SK-N-SH treated with all-trans-retinoic acid at 6 μM for 48 hours (cell line): ENCODE data around the gene C17orf78.

Source experiments
- ATAC-seq: fragments of 200-7000 bp; cut with Tn5 transposase; 3 replicates; pipeline ENCODE4 v1.9.1; 2020; ENCODE audit warnings: mild to moderate bottlenecking, moderate library complexity
- ARNTL ChIP-seq: fragments of 450-650 bp; formaldehyde crosslinking; IDR thresholded peaks from 2 replicates; pipeline ENCODE4 v1.5.0; 2020; ENCODE audit warnings: low read depth, mild to moderate bottlenecking, moderate library complexity, borderline replicate concordance
- BACH2 ChIP-seq: fragments of 250-450 bp; sonication (Bioruptor Pico); IDR thresholded peaks from 2 replicates; pipeline ENCODE4 v1.9.0; 2021; ENCODE audit warnings: mild to moderate bottlenecking, borderline replicate concordance
- CSDC2 ChIP-seq: fragments of 250-450 bp; sonication (Bioruptor Pico); IDR thresholded peaks from 2 replicates; pipeline ENCODE4 v1.5.0; 2020; ENCODE audit warnings: mild to moderate bottlenecking, moderate library complexity
- CSRNP3 ChIP-seq: fragments of 250-450 bp; sonication (Bioruptor Pico); IDR thresholded peaks from 2 replicates; pipeline ENCODE4 v1.5.1; 2021; ENCODE audit warnings: mild to moderate bottlenecking, moderate library complexity
- ESRRG ChIP-seq: fragments of 250-450 bp; sonication (Bioruptor Pico); IDR thresholded peaks from 2 replicates; pipeline ENCODE4 v1.6.1; 2021; ENCODE audit warnings: mild to moderate bottlenecking
- GLIS3 ChIP-seq: fragments of 250-450 bp; sonication (Bioruptor Pico); IDR thresholded peaks from 2 replicates; pipeline ENCODE4 v1.5.0; 2020; ENCODE audit warnings: mild to moderate bottlenecking, moderate library complexity
- ISL1 ChIP-seq: fragments of 250-450 bp; sonication (Bioruptor Pico); IDR thresholded peaks from 2 replicates; pipeline ENCODE4 v2.1.2; 2022; ENCODE audit warnings: mild to moderate bottlenecking, moderate library complexity
- OSR1 ChIP-seq: fragments of 250-450 bp; sonication (Bioruptor Pico); IDR thresholded peaks from 2 replicates; pipeline ENCODE4 v1.8.0; 2022; ENCODE audit warnings: moderate library complexity, mild to moderate bottlenecking, inconsistent platforms
- PPARA ChIP-seq: fragments of 250-450 bp; sonication (Bioruptor Pico); IDR thresholded peaks from 2 replicates; pipeline ENCODE4 v1.5.0; 2020; ENCODE audit warnings: mild to moderate bottlenecking, borderline replicate concordance
- SNAI2 ChIP-seq: fragments of 250-450 bp; sonication (Bioruptor Pico); IDR thresholded peaks from 2 replicates; pipeline ENCODE4 v1.5.0; 2020; ENCODE audit warnings: mild to moderate bottlenecking, moderate library complexity
- TCF4 ChIP-seq: fragments of 250-450 bp; sonication (Bioruptor Pico); IDR thresholded peaks from 2 replicates; pipeline ENCODE4 v1.8.0; 2021; ENCODE audit warnings: mild to moderate bottlenecking, moderate library complexity, borderline replicate concordance
- TOX ChIP-seq: fragments of 250-450 bp; sonication (Bioruptor Pico); IDR thresholded peaks from 2 replicates; pipeline ENCODE4 v1.8.0; 2021; ENCODE audit warnings: mild to moderate bottlenecking, moderate library complexity, borderline replicate concordance
- TSHZ2 ChIP-seq: fragments of 250-450 bp; sonication (Bioruptor Pico); IDR thresholded peaks from 2 replicates; pipeline ENCODE4 v1.5.0; 2020; ENCODE audit warnings: mild to moderate bottlenecking, moderate library complexity
- ZC3H10 ChIP-seq: fragments of 250-450 bp; sonication (Bioruptor Pico); IDR thresholded peaks from 2 replicates; pipeline ENCODE4 v1.5.1; 2021; ENCODE audit warnings: mild to moderate bottlenecking, moderate library complexity
- ZFP3 ChIP-seq: fragments of 250-450 bp; sonication (Bioruptor Pico); IDR thresholded peaks from 2 replicates; pipeline ENCODE4 v1.5.0; 2020; ENCODE audit warnings: mild to moderate bottlenecking, moderate library complexity
- ZFP30 ChIP-seq: fragments of 450-650 bp; formaldehyde crosslinking; IDR thresholded peaks from 2 replicates; pipeline ENCODE4 v1.5.0; 2022; ENCODE audit warnings: mild to moderate bottlenecking, moderate library complexity
- ZNF565 ChIP-seq: fragments of 450-650 bp; formaldehyde crosslinking; conservative IDR thresholded peaks from 2 replicates; pipeline ENCODE4 v1.5.0; 2020; ENCODE audit warnings: low read depth, mild to moderate bottlenecking, moderate library complexity
- ZNF70 ChIP-seq: fragments of 450-650 bp; formaldehyde crosslinking; IDR thresholded peaks from 2 replicates; pipeline ENCODE4 v1.5.0; 2020; ENCODE audit warnings: mild to moderate bottlenecking, moderate library complexity
- ZNF8 ChIP-seq: fragments of 450-650 bp; formaldehyde crosslinking; IDR thresholded peaks from 2 replicates; pipeline ENCODE4 v1.5.0; 2020; ENCODE audit warnings: mild to moderate bottlenecking, moderate library complexity
- TF ChIP-seq, protein P1 (sequence below): fragments of 250-450 bp; sonication (Bioruptor Pico); IDR thresholded peaks from 2 replicates; pipeline ENCODE4 v1.5.1; 2020; ENCODE audit warnings: low read depth, mild to moderate bottlenecking, moderate library complexity
- TF ChIP-seq, protein P2 (sequence below): fragments of 250-450 bp; sonication (Bioruptor Pico); IDR thresholded peaks from 2 replicates; pipeline ENCODE4 v1.8.0; 2020; ENCODE audit warnings: mild to moderate bottlenecking, moderate library complexity, borderline replicate concordance

The C17orf78 gene

GRCh38 chr17:37384560-37385149 is 8.9 kb downstream of the C17orf78 start:
- TF ChIP-seq ISL1, result peak; percentile 76
- TF ChIP-seq ZC3H10 (CRISPR knock-in tag), result no peak; the same call in 1 of the 2 replicates
- TF ChIP-seq, protein P1, sequence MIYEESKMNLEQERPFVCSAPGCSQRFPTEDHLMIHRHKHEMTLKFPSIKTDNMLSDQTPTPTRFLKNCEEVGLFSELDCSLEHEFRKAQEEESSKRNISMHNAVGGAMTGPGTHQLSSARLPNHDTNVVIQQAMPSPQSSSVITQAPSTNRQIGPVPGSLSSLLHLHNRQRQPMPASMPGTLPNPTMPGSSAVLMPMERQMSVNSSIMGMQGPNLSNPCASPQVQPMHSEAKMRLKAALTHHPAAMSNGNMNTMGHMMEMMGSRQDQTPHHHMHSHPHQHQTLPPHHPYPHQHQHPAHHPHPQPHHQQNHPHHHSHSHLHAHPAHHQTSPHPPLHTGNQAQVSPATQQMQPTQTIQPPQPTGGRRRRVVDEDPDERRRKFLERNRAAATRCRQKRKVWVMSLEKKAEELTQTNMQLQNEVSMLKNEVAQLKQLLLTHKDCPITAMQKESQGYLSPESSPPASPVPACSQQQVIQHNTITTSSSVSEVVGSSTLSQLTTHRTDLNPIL, result 0 out of 2 replicates have a peak, but pooled peaks have one; percentile 42
- ATAC-seq, result peak; percentile 84

DNA sequence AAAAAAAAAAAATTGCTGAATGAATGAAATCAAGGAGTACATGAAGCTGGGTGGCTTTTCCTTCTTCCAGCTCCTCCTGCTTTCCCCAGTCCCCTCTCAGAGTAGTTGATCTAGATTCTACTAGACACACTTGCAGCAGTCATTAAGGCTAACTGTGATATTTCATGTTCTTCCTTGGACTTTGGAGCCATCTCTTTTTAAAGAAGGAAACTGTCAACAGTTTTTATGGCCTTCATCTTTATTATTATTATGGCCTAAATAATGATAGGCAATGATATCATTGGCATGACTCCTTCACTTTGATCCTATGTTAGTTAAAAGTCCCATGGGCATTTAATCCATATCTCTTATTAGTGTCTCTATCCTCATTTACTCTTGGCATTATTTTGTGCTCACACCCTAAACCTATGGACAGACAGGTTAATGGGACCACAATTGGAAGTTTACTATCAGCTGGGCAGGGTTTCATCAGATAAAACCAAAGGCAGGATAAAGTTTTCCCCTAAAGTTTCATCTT is 9.7 kb downstream of the C17orf78 start:
- ATAC-seq, result no peak
- TF ChIP-seq TCF4 (CRISPR knock-in tag), result no peak
- TF ChIP-seq ARNTL (CRISPR knock-in tag), result no peak
- TF ChIP-seq CSDC2 (CRISPR knock-in tag), result no peak
- TF ChIP-seq PPARA (CRISPR knock-in tag), result no peak
- TF ChIP-seq ZNF70 (CRISPR knock-in tag), result no peak
- TF ChIP-seq, all 23 proteins: peak for 0

- no peak for ATAC-seq
- TF ChIP-seq ZFP30 (CRISPR knock-in tag) (no peak), GLIS3 (no peak), CSDC2 (CRISPR knock-in tag) (no peak), PPARA (CRISPR knock-in tag) (no peak), ARNTL (CRISPR knock-in tag) (no peak), SNAI2 (CRISPR knock-in tag) (no peak), TOX (CRISPR knock-in tag) (no peak), CSRNP3 (CRISPR knock-in tag) (no peak), BACH2 (no peak), ZNF565 (CRISPR knock-in tag) (no peak), ZFP3 (CRISPR knock-in tag) (no peak), ISL1 (no peak), OSR1 (no peak), TSHZ2 (CRISPR knock-in tag) (no peak)
- TF ChIP-seq, protein P1, result no peak
Measured at GRCh38 chr17:37386462-37386861, 10.7 kb downstream of the C17orf78 start.

- peak; percentile 23; the same call in 1 of the 3 replicates for ATAC-seq
- TF ChIP-seq CSRNP3 (CRISPR knock-in tag) (no peak), TCF4 (CRISPR knock-in tag) (no peak), ZFP30 (CRISPR knock-in tag) (no peak), ESRRG (CRISPR knock-in tag) (no peak), CSDC2 (CRISPR knock-in tag) (no peak), GLIS3 (no peak), SNAI2 (CRISPR knock-in tag) (no peak), ZNF8 (CRISPR knock-in tag) (no peak), TSHZ2 (CRISPR knock-in tag) (no peak)
- TF ChIP-seq, protein P2, sequence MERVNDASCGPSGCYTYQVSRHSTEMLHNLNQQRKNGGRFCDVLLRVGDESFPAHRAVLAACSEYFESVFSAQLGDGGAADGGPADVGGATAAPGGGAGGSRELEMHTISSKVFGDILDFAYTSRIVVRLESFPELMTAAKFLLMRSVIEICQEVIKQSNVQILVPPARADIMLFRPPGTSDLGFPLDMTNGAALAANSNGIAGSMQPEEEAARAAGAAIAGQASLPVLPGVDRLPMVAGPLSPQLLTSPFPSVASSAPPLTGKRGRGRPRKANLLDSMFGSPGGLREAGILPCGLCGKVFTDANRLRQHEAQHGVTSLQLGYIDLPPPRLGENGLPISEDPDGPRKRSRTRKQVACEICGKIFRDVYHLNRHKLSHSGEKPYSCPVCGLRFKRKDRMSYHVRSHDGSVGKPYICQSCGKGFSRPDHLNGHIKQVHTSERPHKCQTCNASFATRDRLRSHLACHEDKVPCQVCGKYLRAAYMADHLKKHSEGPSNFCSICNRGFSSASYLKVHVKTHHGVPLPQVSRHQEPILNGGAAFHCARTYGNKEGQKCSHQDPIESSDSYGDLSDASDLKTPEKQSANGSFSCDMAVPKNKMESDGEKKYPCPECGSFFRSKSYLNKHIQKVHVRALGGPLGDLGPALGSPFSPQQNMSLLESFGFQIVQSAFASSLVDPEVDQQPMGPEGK (CRISPR knock-in tag), result no peak
Measured at GRCh38 chr17:37388266-37388665, 12.5 kb downstream of the C17orf78 start.
